Heart left ventricle (tissue), 16 donors: ENCODE results near the gene SLC2A9. TPM values are rescaled to one million over a fixed set of nuclear protein-coding genes. Genes with fewer than 3 reads are reported as not detected.

Source experiments
- ATAC-seq, 4 donors: fragments of 200-7000 bp; cut with Tn5 transposase; one replicate each; pipeline ENCODE4 v1.9.1; 2020 to 2022; ENCODE audit warnings: moderate library complexity in 4 of 4, mild to moderate bottlenecking in 3 of 4, moderate number of reproducible peaks in 1 of 4
- DNase-seq, 5 donors: peaks; one replicate each; pipeline ENCODE4 v3.0.0-alpha.2; 2020
- H3K27ac ChIP-seq, 12 donors: fragments of 200-600 bp; sonication (generic) in 4 of 12; one replicate each; pipeline versions ENCODE4 v1.5.0 to v1.8.0; 2016 to 2022; ENCODE audit warnings: mild to moderate bottlenecking in 2 of 12
- H3K27me3 ChIP-seq, 9 donors: fragments of 200-600 bp; sonication (generic) in 2 of 9; one replicate each; pipeline versions ENCODE4 v1.5.1 to v1.8.0; 2016 to 2022; ENCODE audit warnings: mild to moderate bottlenecking in 3 of 9
- H3K36me3 ChIP-seq, 9 donors: fragments of 200-600 bp; sonication (generic) in 2 of 9; one replicate each; pipeline versions ENCODE4 v1.5.0 to v1.8.0; 2018 to 2022; ENCODE audit warnings: mild to moderate bottlenecking in 2 of 9
- H3K4me1 ChIP-seq, 12 donors: fragments of 200-600 bp; sonication (generic) in 4 of 12; one replicate each; pipeline versions ENCODE4 v1.5.0 to v1.8.0; 2016 to 2022; ENCODE audit warnings: mild to moderate bottlenecking in 3 of 12
- H3K4me3 ChIP-seq, 12 donors: fragments of 200-600 bp; sonication (generic) in 4 of 12; one replicate each; pipeline versions ENCODE4 v1.5.0 to v1.8.0; 2017 to 2022; ENCODE audit warnings: mild to moderate bottlenecking in 9 of 12, moderate library complexity in 4 of 12
- H3K9me3 ChIP-seq, 12 donors: fragments of 200-600 bp; sonication (generic) in 4 of 12; one replicate each; pipeline versions ENCODE4 v1.5.0 to v1.8.0; 2016 to 2022; ENCODE audit warnings: mild to moderate bottlenecking in 1 of 12
- POLR2A ChIP-seq, 2 donors: fragments of 450-650 bp; IDR thresholded peaks; one replicate each; pipeline ENCODE4 v1.6.1; 2017; ENCODE audit warnings: antibody characterized with exemption in 2 of 2, mild to moderate bottlenecking in 2 of 2, moderate library complexity in 2 of 2
- WGBS, 4 donors: extraction: QIAGEN DNeasy Blood & Tissue Kit in 2 of 4; methylation state at CpG; one replicate each; pipeline versions ENCODE4 v1.1.5 to v1.1.7; 2013 to 2018; 5-methylcytosine and 5-hydroxymethylcytosine counted together
- intact Hi-C, 10 donors: fragments of 100-400 bp; cut with DNase I; formaldehyde crosslinking; loops; one replicate each; pipeline versions ENCODE4 v1.11.1 to v1.14.2; 2022
- polyA plus RNA-seq, 2 donors: library from polyadenylated mRNA; stranded (reverse); fragments of 200-250 nt; gene quantifications; one replicate each; pipeline ENCODE4 v1.2.3, GENCODE V29; 2013
- total RNA-seq, 9 donors: library from RNA; depleted of rRNA in 2 of 9; stranded (reverse); fragments of >200 nt in 2 of 9; fragmentation: NEBNext Ultra II Directional in 3 of 9; extraction: Animal tissue kit (Norgen Biotek cat#: 25700) in 3 of 9; gene quantifications; one replicate each; pipeline versions ENCODE4 v1.1.0 to v1.2.4, GENCODE V29; 2016 to 2023
- TF ChIP-seq, protein P1 (sequence below), 12 donors: fragments of 200-600 bp; sonication (generic) in 4 of 12; IDR thresholded peaks; one replicate each; pipeline versions ENCODE4 v1.5.0 to v1.8.0; 2018 to 2022; ENCODE audit warnings: antibody characterized with exemption in 12 of 12, mild to moderate bottlenecking in 5 of 12
- donor health status: ischemic (EF 13 %, LVEDD 7.1; RV severe dilation, severe dysfunction).
- donor health status: healthy with polysubstance abuse.
- donor health status: DM: no; HTN: yes; CAD: no.
- donor health status: DM: no; HTN: no; CAD: no.
- donor health status: ischemic (EF 25% LVEDD 6.9; RV normal size, moderate dysfunction).
- donor health status: ischemic (EF 25% LVEDD 5.7; RV mildly dilated, moderate dysfunction).
- donor health status: healthy.
- donor health status: DM: yes; HTN: yes; CAD: no.
- donor health status: ischemic (EF 35%, LVEDD 5.7; RV mildly dilated, moderate dysfunction).
- donor health status: nonischemic (EF 11% LVEDD 7.7; RV severe dilation, severe dysfunction).
- donor health status: DM: yes; HTN: yes; CAD: no.
- donor health status: PGD.
- donor health status: ischemic (EF 29% LVEDD 5.4; RV normal size, mild dysfunction).
- donor health status: nonischemic (EF 23%, LVEDD 6.1; RV moderate dilation, normal function).

SLC2A9 gene
- total and polyA plus RNA-seq, 11 donors = 1.6 to 15.1 (median 5.1) TPM

DNA sequence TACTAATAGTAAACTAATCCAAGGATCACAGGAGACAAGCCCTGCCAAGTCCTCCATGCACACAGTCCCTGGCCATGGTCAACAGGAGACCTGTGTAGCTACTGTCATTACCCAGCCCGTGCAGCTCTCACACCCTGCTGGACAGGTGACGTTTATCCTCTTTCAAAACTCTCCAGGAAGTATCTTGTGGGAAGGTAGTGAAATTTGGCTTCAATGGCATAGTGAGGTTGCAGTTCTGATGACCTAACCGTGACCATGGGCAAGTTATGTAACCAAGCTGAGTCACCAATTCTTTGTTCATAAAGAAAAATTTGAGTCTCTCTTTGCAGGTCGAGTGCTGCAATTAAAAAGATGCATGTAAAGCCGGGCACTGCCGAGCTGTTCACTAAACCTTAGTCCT, 11.3 kb upstream of the SLC2A9 start:
- Histone ChIP-seq H3K9me3 (no peaks in the 10 kb centered on the region), H3K4me1 (peaks cover 9 to 55% (median 37%) of the 10 kb centered on the region in 12 donors), H3K36me3 (no peaks in the 10 kb centered on the region), H3K4me3 (no peak overlapping the region), H3K27me3 (no peaks in the 10 kb centered on the region), H3K27ac (peak overlapping the region in 11 of 12 donors; percentile 15 to 86 (median 69))
- TF ChIP-seq POLR2A (IDR thresholded peaks at IDR 0.05) = no peak
- TF ChIP-seq, protein P1, sequence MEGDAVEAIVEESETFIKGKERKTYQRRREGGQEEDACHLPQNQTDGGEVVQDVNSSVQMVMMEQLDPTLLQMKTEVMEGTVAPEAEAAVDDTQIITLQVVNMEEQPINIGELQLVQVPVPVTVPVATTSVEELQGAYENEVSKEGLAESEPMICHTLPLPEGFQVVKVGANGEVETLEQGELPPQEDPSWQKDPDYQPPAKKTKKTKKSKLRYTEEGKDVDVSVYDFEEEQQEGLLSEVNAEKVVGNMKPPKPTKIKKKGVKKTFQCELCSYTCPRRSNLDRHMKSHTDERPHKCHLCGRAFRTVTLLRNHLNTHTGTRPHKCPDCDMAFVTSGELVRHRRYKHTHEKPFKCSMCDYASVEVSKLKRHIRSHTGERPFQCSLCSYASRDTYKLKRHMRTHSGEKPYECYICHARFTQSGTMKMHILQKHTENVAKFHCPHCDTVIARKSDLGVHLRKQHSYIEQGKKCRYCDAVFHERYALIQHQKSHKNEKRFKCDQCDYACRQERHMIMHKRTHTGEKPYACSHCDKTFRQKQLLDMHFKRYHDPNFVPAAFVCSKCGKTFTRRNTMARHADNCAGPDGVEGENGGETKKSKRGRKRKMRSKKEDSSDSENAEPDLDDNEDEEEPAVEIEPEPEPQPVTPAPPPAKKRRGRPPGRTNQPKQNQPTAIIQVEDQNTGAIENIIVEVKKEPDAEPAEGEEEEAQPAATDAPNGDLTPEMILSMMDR (IDR thresholded peaks at IDR 0.05) = no peak
- intact Hi-C loops = no loop called here
- ATAC-seq = peak in 2 of 4 donors; percentile 32 to 34
- no peak for DNase-seq
- 37 to 62% (median 52%) methylated on average over 6 of the region's 6 CpGs for WGBS, 4 donors

DNA sequence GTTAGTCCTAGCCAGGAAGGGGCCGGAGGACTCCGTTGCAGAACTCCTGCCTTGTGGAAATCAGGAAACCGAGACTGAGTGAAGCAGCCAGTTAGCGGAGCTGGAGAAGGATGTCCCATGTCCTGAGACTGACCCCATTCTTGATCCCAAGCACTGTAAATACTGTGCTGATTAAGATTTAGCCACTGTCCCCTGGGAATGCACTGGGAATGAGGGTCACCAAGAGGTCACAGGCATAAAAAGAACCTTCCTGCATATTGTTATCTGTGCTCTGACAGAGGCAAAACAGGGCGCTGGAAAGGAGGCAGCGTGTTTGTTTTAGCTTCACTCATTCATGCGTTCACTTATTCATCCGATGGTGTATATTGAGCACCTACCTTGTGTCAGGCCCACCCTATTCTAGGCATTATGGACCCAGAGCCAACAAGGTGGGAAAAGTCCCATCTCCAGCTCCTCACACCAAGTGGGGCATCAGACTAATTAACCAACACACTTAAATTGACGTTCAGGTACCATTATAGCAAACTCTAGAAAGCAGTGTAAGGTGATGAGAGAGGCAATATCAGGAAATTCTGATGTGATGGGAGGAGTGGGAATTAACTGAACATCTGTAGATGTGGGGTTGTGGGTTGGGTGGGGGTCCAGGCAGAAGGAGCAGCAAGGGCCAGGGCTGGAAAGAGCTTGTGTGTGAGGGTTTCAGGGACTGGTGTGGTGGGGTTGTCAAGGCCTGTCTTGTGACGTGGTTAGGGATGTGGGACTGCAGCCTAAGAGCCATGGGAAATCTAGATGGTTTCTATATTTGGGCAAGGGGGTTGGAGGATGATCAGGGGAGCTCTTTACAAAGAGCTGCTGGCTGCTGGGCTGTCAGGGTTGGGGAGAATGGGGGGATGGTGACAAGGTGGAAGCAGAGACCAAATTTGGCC, 10.6 kb upstream of the SLC2A9 start:
- Histone ChIP-seq H3K36me3 (no peaks in the 10 kb centered on the region), H3K4me3 (no peak overlapping the region), H3K27me3 (no peaks in the 10 kb centered on the region), H3K4me1 (peaks cover 9 to 55% (median 37%) of the 10 kb centered on the region in 12 donors), H3K9me3 (no peaks in the 10 kb centered on the region), H3K27ac (peak overlapping the region in 11 of 12 donors; percentile 34 to 86 (median 69))
- WGBS, 4 donors = 37 to 50% (median 41%) methylated on average over 10 of the region's 10 CpGs
- no peak for TF ChIP-seq POLR2A (IDR thresholded peaks at IDR 0.05)
- TF ChIP-seq, protein P1 (IDR thresholded peaks at IDR 0.05) = no peak
- DNase-seq (peak in 2 of 5 donors; percentile 49 to 51), ATAC-seq (peak; percentile 31 to 52 (median 42))
- intact Hi-C loops = no loop called here

DNA sequence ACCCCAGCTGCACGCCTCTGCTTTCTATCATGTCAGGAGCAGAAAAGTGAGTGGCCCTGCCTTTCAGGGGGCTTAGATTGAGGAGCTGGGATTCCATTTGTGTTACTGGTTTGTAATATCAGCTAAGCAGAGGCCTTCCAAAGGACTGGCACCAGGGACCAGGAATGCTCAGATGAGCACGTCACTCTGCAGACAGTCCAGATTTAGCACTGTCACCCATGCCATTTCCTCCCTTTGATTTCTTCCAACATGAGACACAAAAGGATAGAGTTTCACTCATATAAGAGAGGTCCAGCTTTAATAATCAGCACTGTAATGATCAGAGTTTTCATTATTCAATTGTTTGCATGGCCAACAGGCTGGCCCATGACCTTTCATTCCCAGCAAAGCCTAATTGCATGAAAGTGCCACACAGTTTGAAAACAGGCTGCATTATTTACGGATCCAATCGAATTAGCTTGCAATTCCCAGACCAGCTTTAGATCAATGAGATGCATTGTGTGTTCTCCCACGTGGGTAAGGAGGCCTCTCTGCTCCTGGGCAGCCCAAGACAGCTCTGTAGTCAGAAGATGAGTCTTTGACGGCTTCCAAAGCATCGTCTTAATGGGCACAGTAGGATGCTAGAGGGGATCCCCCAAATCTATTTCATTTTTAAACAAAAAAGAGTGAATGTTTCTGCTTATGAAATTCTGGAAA, 9.8 kb upstream of the SLC2A9 start:
- Histone ChIP-seq H3K9me3 (no peaks in the 10 kb centered on the region), H3K27ac (peak overlapping the region; percentile 11 to 86 (median 61)), H3K27me3 (no peaks in the 10 kb centered on the region), H3K4me1 (peaks cover 9 to 55% (median 37%) of the 10 kb centered on the region in 12 donors), H3K4me3 (no peak overlapping the region), H3K36me3 (no peaks in the 10 kb centered on the region)
- ATAC-seq (peak; percentile 39 to 61 (median 52)), DNase-seq (peak in 1 of 5 donors; percentile 50)
- intact Hi-C loops = no loop called here
- 49 to 61% (median 54%) methylated on average over 7 of the region's 7 CpGs for WGBS, 4 donors
- TF ChIP-seq, protein P1 (IDR thresholded peaks at IDR 0.05) = no peak
- no peak for TF ChIP-seq POLR2A (IDR thresholded peaks at IDR 0.05)

DNA sequence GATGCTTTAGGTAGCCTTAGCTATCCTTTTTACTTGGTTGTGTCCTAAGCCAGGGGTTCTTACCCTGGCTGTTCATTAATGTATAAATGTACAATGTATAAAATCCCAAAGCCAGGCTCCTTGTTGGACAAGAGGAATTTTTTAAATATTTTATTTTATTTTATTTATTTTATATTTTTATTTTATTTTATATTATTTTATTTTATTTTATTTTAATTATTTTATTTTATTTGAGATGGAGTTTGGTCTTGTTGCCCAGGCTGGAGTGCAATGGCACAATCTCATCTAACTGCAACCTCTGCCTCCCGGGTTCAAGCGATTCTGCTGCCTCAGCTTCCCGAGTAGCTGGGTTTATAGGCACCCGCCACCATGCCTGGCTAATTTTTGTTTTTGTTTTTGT, 8.1 kb upstream of the SLC2A9 start:
- TF ChIP-seq, protein P1 (IDR thresholded peaks at IDR 0.05) = no peak
- TF ChIP-seq POLR2A (IDR thresholded peaks at IDR 0.05) = no peak
- H3K4me1 ChIP-seq = peaks cover 9 to 59% (median 37%) of the 10 kb centered on the region in 12 donors
- WGBS, 4 donors = 92 to 98% (median 95%) methylated on average over 4 of the region's 4 CpGs
- no peaks in the 10 kb centered on the region for H3K9me3 ChIP-seq
- intact Hi-C loops = loop anchor here in 2 of 10 donors (10.0 kb wide), 1 partner anchor 85 kb away; the partner anchor contains the start of gene WDR1 (in 2 of the 2)
- DNase-seq (no peak), ATAC-seq (no peak)
- no peaks in the 10 kb centered on the region for H3K36me3 ChIP-seq
- H3K27ac ChIP-seq = no peak overlapping the region
- no peak overlapping the region for H3K4me3 ChIP-seq
- H3K27me3 ChIP-seq = no peaks in the 10 kb centered on the region
